ENCODE data around the gene IBA57.

Gene IBA57

GRCh38 chr1:228165372-228166169 lies at the start of gene IBA57:
Gene IBA57, plus strand, starts transcription at chr1:228165804. Its CDS starts 13 bp downstream, at chr1:228165817.
- Histone ChIP-seq H3K27me3 (ENCODE audit: insufficient read depth, low read depth) (no peaks in the 10 kb centered on the region), H4K20me1 (ENCODE audit: insufficient read depth) (no peaks in the 10 kb centered on the region), H3K9ac (peak within 1 kb of the TSS; percentile 98), H3K27ac (peak within 1 kb of the TSS; percentile 97), H3K4me2 (peak within 1 kb of the TSS; percentile 91), H3K4me3 (IDR thresholded peaks at IDR 0.05; ENCODE audit: insufficient read depth, low read depth, low read length) (peak within 1 kb of the TSS; percentile 61), H3K36me3 (ENCODE audit: insufficient read depth) (no peaks in the 10 kb centered on the region), H3K79me2 (ENCODE audit: insufficient read depth, low read depth) (no peaks in the 10 kb centered on the region; the same call in 1 of the 2 replicates), H2AFZ (ENCODE audit: low read depth) (peak within 1 kb of the TSS; percentile 91), H3K4me1 (ENCODE audit: low read depth, poor library complexity, severe bottlenecking) (peaks cover 17% of the 10 kb centered on the region)
- peak; percentile 60 for TF ChIP-seq CTCF (conservative IDR thresholded peaks at IDR 0.05; ENCODE audit: low read depth, low read length)

- peaks cover 9% of the 10 kb centered on the region for H3K4me1 ChIP-seq (ENCODE audit: low read depth, poor library complexity, severe bottlenecking)
- no peak overlapping the region for H3K4me3 ChIP-seq (IDR thresholded peaks at IDR 0.05; ENCODE audit: insufficient read depth, low read depth, low read length)
- no peaks in the 10 kb centered on the region for H4K20me1 ChIP-seq (ENCODE audit: insufficient read depth)
- no peak overlapping the region for H2AFZ ChIP-seq (ENCODE audit: low read depth)
- H3K79me2 ChIP-seq (ENCODE audit: insufficient read depth, low read depth), result no peaks in the 10 kb centered on the region
- no peaks in the 10 kb centered on the region for H3K27me3 ChIP-seq (ENCODE audit: insufficient read depth, low read depth)
- no peak overlapping the region for H3K27ac ChIP-seq
- H3K4me2 ChIP-seq, result no peak overlapping the region
- TF ChIP-seq CTCF (conservative IDR thresholded peaks at IDR 0.05; ENCODE audit: low read depth, low read length), result no peak
- H3K36me3 ChIP-seq (ENCODE audit: insufficient read depth), result no peaks in the 10 kb centered on the region
- H3K9ac ChIP-seq, result no peak overlapping the region
These were observed 48.3 kb upstream of the IBA57 start for GRCh38 chr1:228117335-228117734.

- Histone ChIP-seq H3K9ac (no peak overlapping the region), H3K4me1 (ENCODE audit: low read depth, poor library complexity, severe bottlenecking) (peaks cover 2% of the 10 kb centered on the region), H2AFZ (ENCODE audit: low read depth) (no peak overlapping the region), H3K36me3 (ENCODE audit: insufficient read depth) (no peaks in the 10 kb centered on the region), H3K27me3 (ENCODE audit: insufficient read depth, low read depth) (no peaks in the 10 kb centered on the region), H3K79me2 (ENCODE audit: insufficient read depth, low read depth) (no peaks in the 10 kb centered on the region), H3K27ac (no peak overlapping the region), H3K4me2 (no peak overlapping the region), H3K4me3 (IDR thresholded peaks at IDR 0.05; ENCODE audit: insufficient read depth, low read depth, low read length) (no peak overlapping the region), H4K20me1 (ENCODE audit: insufficient read depth) (no peaks in the 10 kb centered on the region)
- no peak for TF ChIP-seq CTCF (conservative IDR thresholded peaks at IDR 0.05; ENCODE audit: low read depth, low read length)
These were observed 47.6 kb upstream of the IBA57 start for GRCh38 chr1:228118040-228118439.

GRCh38 chr1:228120351-228120750 lies 45.3 kb upstream of the IBA57 start:
- H3K27me3 ChIP-seq (ENCODE audit: insufficient read depth, low read depth), result no peaks in the 10 kb centered on the region
- no peak overlapping the region for H3K9ac ChIP-seq
- no peaks in the 10 kb centered on the region for H3K4me1 ChIP-seq (ENCODE audit: low read depth, poor library complexity, severe bottlenecking)
- no peak overlapping the region for H3K27ac ChIP-seq
- H4K20me1 ChIP-seq (ENCODE audit: insufficient read depth), result no peaks in the 10 kb centered on the region
- no peak overlapping the region for H3K4me2 ChIP-seq
- H3K4me3 ChIP-seq (IDR thresholded peaks at IDR 0.05; ENCODE audit: insufficient read depth, low read depth, low read length), result no peak overlapping the region
- TF ChIP-seq CTCF (conservative IDR thresholded peaks at IDR 0.05; ENCODE audit: low read depth, low read length), result no peak
- no peaks in the 10 kb centered on the region for H3K79me2 ChIP-seq (ENCODE audit: insufficient read depth, low read depth)
- H3K36me3 ChIP-seq (ENCODE audit: insufficient read depth), result no peaks in the 10 kb centered on the region
- no peak overlapping the region for H2AFZ ChIP-seq (ENCODE audit: low read depth)
